HG02642 (cell line): Measurements from ENCODE around the gene GALNT5.
"Not testable (repeated sequence)": the region's sequence is repeated elsewhere in the genome, so short reads cannot be mapped to it uniquely, and the experiment has no call there.

Experiments
- ATAC-seq: cut with Tn5 transposase; IDR thresholded peaks from one replicate; pipeline ENCODE4 v1.9.1; 2021; ENCODE audit warnings: mild to moderate bottlenecking; ENCODE audit not compliant: unreplicated experiment, poor library complexity

Gene GALNT5

DNA sequence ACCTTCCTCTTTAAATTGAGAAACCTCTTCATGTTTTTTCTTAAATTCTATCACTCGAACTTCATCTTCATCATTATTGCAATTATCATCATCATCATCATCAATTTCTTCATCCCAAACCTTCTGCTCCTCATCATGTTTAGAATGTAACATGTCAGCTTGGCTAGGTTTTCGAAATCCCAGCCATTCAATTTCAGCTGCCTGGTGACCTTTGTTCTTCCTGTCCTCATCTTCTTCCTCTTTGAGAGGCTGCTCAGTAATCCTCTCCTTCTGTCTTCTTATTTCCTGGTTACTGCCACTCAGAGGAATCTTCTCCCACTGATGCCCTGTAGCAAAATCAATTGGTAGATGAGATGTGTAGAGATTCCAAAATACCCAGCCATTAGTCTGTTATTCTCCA lies 64.0 kb downstream of the GALNT5 start:
- no peak for ATAC-seq

DNA sequence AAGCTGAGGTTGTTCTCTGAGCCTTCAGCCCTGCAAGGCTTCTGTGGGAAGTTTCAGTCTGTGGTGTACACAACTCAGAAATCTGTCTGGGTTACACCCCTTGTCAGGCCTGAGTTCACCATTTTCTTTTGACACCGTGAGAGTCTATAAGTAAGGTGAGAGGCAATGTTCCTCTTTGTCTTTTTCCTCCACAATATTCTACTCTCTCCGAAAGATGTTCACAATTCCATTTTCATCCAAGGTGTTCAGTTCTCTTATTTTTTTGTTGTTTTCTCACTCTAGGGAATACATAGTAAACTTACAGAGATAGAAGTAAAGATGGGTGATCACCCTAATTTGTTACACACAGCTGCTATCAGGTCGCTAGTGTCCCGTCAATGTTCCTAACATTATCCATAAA lies 64.9 kb downstream of the GALNT5 start:
- no peak for ATAC-seq

DNA sequence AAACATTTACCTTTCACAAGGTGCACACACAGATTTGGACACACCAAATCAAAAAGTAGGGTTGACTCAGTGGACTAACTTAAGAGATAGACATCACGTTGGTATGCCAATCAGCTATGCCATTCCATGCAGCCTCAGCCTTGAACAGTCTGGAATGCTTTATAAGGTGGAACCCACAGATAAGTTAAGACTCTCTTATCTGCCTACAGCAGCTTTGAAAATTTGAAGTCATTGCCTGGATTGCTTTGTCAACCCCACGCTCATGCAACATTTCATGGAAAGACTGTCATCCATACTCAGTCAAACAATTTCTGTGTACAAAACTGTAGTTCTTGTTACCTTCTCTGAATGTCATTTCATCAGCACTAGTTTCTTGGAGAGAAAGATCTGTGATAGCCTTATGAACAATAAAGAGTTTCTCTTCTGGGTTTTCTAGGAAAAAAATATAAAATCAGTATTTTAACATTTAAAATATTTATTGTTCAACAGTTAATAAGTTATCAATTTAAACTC lies 66.9 kb downstream of the GALNT5 start:
- ATAC-seq: no peak

GRCh38 chr2:157325786-157326185 lies 68.3 kb downstream of the GALNT5 start, which contains the start of gene ERMN:
TSS of gene ERMN (minus strand) at chr2:157325824. CDS start at chr2:157325642, 182 bp downstream.
- no peak for ATAC-seq

GRCh38 chr2:157326698-157327097 lies 69.2 kb downstream of the GALNT5 start:
- ATAC-seq: no peak

DNA sequence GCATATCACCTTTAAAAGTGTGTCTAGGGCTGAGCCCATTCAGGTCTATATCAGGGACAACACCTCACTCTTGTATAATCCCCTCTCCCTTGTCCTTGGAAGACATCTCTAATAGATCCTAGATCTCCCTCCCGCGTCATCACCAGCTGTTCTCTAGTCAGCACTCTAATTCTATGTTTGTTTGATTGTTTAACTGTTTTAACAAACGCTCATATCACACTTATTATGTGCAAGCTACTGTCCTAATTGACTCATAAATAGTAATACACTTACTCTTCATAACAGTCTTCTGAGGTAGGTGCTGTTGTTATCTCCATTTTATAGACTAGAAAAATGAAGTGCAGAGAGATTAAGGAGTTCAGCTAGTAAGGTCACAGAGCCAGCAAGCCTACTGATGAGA lies 69.7 kb downstream of the GALNT5 start:
- ATAC-seq: peak; percentile 32

DNA sequence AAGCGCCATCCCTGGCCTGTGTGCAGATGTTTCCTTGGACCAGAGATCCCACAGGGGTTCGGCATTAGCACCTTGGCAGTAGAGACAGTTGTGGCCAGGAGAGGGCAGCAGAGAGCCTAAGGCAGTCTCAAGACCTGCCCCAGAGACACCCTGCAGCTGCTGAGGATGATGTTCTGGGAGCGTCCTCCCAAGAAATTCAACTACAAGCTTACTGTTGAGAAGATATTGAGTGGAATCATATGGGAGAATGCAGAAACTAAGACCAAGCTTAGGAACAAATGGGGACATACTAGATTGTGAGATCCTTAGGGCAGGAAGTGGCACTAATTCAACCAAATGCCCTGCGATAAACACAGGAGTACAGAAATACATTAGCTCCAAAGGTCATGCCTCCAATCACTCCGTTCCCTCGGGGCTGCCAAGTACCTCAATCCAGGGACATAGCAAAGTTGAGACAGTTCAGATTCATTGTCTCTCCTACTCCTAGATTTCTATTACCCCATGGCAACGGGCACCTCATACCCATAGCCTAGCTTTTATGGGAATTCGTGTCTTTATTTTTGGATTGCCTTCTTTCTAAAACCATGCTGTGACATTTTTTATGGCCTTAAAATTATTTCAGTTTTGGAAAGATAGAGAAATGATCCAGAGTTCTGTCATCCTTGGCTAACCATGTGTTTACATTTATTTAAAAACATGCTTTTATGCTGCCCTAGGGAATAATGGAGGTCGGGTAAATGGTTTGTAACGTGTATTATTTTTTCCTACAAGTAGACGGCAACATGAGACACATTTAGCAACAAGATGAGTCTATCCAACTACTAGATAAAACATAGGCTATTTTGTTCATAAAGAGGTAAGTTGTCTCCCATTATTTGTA lies 70.4 kb downstream of the GALNT5 start:
- peak; percentile 99 for ATAC-seq

DNA sequence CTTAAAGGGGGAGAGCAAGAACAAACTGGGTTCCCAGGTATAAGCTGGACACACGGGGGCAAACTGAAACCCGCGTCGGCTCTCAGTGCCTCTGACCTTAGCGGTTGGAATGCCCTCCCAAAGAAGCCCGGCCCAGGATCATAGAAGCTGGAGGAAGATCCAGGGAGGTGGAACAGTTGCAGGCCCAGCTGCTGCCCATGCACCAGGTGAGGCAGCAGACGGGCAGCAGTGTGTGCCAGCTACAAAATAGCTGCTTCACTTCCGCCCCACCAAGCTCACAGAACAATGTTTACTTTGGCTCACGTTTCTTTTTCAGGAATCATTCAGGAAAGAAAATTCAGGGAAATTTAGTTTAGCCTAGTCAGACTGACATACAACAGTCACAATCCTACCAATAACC lies 72.0 kb downstream of the GALNT5 start:
- ATAC-seq: no peak

DNA sequence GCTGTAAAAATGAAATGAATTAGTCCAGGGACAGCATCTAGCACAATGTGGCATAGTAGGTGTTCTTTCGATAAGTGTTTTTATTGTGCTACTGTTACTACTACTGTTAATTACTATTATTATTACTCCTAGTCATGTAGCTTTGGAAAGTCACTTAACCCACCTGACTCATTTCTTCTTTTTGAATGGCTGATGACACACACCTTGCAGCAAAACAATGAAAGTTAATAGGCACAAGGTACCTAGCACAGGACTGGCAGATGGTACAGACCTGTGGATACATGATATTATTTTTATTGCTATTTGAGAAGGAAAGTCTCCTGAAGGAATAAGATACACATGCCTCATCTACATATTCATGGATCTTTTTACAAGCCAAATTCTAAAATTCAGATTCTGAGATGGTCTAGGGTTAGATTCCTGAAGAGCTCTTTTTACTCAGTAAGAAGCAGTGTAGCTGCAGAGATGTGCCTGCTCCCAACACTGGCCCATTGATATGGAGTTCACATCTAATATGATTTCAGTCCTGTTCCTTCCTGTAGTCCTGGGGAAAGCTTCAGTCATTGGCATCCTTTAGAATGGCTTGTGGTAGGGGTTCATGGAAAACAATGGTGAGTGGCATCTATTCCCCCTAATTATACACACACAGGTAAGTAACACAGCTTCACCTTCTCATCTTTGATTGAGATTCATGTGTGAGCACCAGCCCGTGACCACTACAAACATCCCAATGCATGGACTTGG lies 76.0 kb downstream of the GALNT5 start:
- no peak for ATAC-seq

DNA sequence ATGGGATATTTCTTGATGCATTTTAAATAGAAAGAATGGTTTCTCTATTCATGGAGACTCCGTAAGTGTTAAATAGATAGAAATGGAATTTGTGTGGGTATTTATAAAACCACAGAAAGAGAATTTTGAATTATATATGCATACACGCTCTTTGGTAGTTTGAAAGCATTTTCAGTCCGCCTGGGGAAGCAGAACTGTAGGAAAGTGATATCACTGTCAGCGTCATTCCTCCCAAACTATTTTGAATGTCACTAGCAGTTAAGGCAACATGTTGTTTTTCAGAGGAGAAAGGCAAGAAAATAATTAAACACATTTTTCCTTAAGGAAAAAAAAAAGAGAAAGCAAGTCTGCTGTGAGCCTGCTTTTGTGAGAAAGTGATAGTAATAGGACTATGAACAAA lies 76.8 kb downstream of the GALNT5 start:
- ATAC-seq: no peak

- no peak for ATAC-seq
Measured at GRCh38 chr2:157334797-157335196, 77.3 kb downstream of the GALNT5 start.

DNA sequence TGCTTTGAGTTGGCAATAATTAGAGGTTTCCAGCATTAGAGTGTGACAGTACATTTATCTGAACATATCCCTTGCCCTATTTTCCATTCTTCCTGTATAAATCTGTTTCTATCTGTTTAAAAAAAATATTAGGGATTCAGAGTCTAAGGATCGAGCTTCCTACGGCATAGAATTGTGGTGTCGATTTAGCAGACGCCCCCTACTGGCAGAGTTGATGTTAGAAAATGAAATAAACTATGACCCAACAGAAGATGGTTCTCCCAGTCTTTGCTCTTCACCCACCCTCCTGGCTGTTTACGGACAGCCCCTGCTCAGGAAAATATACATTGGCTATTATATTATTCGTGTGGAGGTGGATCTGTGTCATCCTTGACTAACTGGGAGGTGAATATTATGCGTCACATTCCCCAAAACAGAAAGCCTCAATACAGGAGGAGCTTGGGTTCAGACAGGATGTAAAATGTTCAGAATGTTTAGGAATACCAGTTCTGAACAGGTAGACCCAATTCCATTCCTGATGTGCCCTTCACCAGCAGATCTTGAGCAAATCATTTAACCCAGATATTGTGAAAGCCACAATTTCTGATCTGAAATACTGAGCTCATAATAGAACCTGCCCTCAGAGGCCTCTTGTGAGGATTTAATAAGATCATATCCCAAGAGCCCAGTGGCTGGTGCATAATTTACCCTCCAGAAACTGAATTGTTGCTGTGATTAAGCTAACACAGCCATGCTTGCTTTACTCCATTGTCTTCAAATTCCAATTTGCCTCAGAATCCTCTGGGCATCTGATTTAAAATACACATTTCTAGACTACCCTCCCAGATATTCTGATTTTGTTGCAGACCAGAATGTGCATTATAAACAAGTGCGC lies 78.9 kb downstream of the GALNT5 start:
- ATAC-seq: peak; percentile 67

DNA sequence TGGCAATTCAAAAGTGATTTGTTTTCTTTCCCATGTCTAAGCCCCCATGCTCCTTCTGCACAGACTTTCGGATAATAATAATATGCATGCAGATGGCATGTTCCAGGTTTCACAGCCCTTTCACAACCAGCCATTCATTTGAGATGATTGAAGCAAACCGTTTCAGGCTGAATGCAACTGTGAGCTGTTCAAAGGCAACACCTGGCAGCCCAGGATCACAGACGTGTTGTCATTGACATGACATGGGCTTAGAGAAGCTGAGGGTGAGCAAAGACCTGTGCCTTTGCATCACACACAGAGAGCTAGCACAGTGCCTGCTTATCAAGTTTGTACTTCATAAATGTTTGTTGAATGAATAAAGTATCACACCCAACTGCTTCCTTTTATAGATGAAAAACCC lies 80.5 kb downstream of the GALNT5 start:
- ATAC-seq: no peak

GRCh38 chr2:157339965-157340655 lies 82.6 kb downstream of the GALNT5 start:
- no peak for ATAC-seq

DNA sequence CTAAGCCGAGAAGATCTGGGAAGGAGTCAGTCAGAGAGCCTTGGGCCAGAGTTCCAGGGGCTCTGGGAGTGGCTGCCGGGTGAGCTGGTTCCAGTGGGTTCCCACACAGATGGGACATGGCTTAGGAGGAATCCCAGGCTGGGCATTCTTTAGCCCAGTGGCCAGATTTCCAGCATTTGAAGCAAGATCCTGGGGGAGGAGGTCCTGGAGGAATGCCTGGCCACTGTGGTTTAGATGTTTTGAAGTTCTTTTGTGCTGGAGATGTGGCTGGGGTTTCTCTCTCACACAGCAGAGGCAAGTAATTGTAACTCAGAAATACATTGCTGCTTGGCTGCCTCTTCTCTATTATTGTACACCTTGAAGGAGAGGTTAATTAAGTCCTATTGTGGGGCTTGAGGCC lies 83.9 kb downstream of the GALNT5 start:
- not testable (repeated sequence) for ATAC-seq

DNA sequence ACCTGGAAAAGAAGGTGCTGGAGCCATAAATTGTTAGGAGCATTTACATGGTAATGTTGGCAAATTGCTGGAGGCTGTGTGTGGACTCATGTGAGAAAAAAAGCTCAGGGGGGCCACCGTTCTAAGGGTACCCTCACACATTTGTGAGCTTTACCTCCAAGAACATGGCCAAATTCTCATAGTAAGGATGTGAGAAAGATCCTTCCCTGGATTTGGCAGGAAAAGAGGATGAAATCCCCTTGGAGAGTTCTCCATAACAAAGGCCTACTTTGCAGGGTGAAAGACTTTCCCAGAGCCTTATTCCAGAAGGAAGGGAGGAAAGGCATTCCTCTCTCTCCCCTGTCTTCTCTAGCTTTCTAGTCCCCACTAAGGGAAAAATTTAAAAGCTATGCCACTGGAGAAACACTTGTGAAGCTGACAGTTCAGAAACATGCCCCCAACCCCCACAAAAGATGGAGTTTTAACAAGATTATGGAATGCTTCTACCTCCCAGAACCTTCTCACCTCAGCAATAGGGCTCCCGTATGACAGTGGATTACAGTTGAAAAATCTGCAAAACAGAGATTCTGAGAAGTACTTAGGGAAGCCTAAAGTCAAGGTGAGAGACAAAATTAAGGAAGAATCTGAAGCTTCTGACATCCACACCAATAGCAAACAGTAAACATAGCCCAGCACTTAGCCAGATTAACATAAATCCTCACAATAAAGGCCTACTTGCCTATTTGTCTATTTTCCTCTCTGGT lies 88.3 kb downstream of the GALNT5 start:
- no peak for ATAC-seq

DNA sequence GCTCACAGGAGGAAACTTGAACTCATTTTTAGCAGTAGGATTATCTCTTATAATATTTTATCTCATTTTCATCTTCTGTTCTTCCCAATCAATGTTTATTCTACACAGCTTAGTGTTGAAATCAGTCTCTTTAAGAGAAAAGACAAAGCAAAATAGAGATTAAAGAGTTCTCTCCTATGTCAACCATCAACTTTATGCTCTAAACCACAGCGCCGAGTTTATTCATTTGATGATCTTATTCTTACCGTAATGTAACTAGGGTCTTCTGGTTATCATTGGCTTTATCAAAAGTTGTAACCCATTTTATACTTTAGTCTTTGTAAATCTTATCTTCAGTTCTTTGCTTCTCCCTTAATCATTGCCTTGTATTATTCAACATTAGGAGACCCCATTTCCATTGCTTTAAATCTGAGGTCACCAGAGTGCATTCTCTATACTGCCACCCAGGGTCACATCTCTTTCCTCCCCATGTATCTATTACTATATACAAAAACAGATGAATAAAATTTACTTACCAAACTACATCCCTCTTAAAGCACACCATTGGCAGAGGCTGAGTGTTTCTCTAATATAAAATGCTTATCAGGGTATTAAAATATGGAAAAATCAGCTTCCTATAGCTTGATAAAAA lies 90.9 kb downstream of the GALNT5 start:
- no peak for ATAC-seq

- no peak for ATAC-seq
Measured at GRCh38 chr2:157349949-157350515, 92.5 kb downstream of the GALNT5 start.
